ENCODE data around the gene TAF5L. TPM values are rescaled to one million over a fixed set of nuclear protein-coding genes. Genes with fewer than 3 reads are reported as not detected.

TAF5L gene
- total and polyA plus RNA-seq, 10 of the 15 experiments (the other 5 are each of a cell fraction or from before 2014, with no cell fraction given) = 1.1 to 26.2 (median 19.1) TPM

DNA sequence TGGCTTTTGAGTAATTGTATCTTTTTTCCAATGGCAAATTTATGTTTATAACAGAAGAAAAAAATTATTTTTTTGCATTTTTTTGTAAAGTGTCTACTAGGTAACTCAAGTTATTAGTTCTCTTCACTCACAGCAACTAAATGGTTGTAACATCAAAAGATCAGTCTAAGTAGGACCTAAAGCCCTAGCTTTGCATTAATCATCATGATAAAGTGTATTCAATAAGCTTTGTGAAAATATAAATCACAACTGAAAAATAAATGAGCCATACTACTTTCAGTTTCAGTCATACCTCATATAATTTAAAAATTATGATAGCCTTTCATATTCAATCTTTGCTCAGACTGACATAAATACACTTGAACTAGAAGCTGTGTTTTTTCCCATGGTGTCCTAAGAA is 6.9 kb downstream of the TAF5L start:
- 0 out of 2 replicates have a peak, but pooled peaks cover 2% of the 10 kb centered on the region for H4K20me1 ChIP-seq (ENCODE audit: control insufficient read depth, insufficient read depth)
- ChIA-PET CTCF (interaction anchor here (0.6 to 1.2 kb wide), 2 partner anchors 96 to 460 kb away, joined by 3 to 5 read pairs; no protein-coding TSS in a partner anchor), POLR2A (no interaction called here), RAD21 (ENCODE audit: unreplicated experiment) (no interaction called here), SMC1A (ENCODE audit: uncharacterized antibody, unreplicated experiment) (interaction anchor here (1.0 kb wide), 1 partner anchor 13 kb away, joined by 3 read pairs; no protein-coding TSS in a partner anchor)
- peaks cover 20% of the 10 kb centered on the region for H3K4me1 ChIP-seq (ENCODE audit: control insufficient read depth, insufficient read depth, low read length)
- no peak overlapping the region for H2AFZ ChIP-seq (ENCODE audit: control insufficient read depth, low read depth, low read length)
- in situ Hi-C loops (cut with MboI) (no loop called here), intact Hi-C loops (cut with micrococcal nuclease; ENCODE audit: unreplicated experiment) (no loop called here)
- ATAC-seq (peak; percentile 26), FAIRE-seq (no peak), DNase-seq (ENCODE audit: low read depth, low spot score) (no peak)
- H3K4me3 ChIP-seq = no peak overlapping the region
- H3K36me3 ChIP-seq (ENCODE audit: control insufficient read depth in 2 of 2, insufficient read depth in 2 of 2, low read length in 1 of 2) = peaks cover 2 to 3% of the 10 kb centered on the region in 2 experiments; a peak in 3 of 4 replicates
- no peak overlapping the region for H3K9ac ChIP-seq (ENCODE audit: control insufficient read depth, insufficient read depth, low read length)
- TF ChIP-seq GATAD2B (conservative IDR thresholded peaks at IDR 0.05; ENCODE audit: low read depth) (no peak), MLLT1 (IDR thresholded peaks at IDR 0.05) (no peak), ZNF384 (IDR thresholded peaks at IDR 0.05; ENCODE audit: borderline replicate concordance, low read depth, low read length) (no peak), MEF2A (IDR thresholded peaks at IDR 0.05; ENCODE audit: insufficient read depth, low read depth, low read length) (no peak), HDGF (IDR thresholded peaks at IDR 0.05) (no peak), EED (IDR thresholded peaks at IDR 0.05; ENCODE audit: low read depth) (no peak), JUNB (IDR thresholded peaks at IDR 0.05) (peak; percentile 27; the same call in 1 of the 2 replicates)
- peak overlapping the region; percentile 41; the same call in 1 of the 2 replicates for H3K4me2 ChIP-seq (ENCODE audit: control insufficient read depth, insufficient read depth)
- BruUV-seq (replicated peaks) = no TSS peak
- no peaks in the 10 kb centered on the region for H3K9me3 ChIP-seq (replicated peaks; ENCODE audit: control insufficient read depth, insufficient read depth, low read length)
- H3K27me3 ChIP-seq (replicated peaks in 1 of 2; ENCODE audit: control insufficient read depth in 2 of 2, insufficient read depth in 2 of 2, low read length in 1 of 2) = no peaks in the 10 kb centered on the region
- no peak overlapping the region for H3K27ac ChIP-seq (ENCODE audit: control insufficient read depth, insufficient read depth)
- peaks cover 73% of the 10 kb centered on the region for H3K79me2 ChIP-seq (ENCODE audit: control insufficient read depth, insufficient read depth, low read length)

Data from GM12878 (cell line).